GM18507 (cell line): ENCODE data around the gene MAP2K2.
"Not testable (repeated sequence)": the region's sequence is repeated elsewhere in the genome, so short reads cannot be mapped to it uniquely, and the experiment has no call there.

Source experiments
- DNase-seq: peaks from one replicate; pipeline ENCODE4 v3.0.0; 2011; ENCODE audit warnings: low read depth; ENCODE audit not compliant: insufficient read length; ENCODE audit errors: extremely low spot score
- FAIRE-seq: peaks from 2 replicates; lab custom pipeline; 2011; peaks lifted over from hg19 to GRCh38; lab: Jason Lieb, UNC

MAP2K2 gene

DNA sequence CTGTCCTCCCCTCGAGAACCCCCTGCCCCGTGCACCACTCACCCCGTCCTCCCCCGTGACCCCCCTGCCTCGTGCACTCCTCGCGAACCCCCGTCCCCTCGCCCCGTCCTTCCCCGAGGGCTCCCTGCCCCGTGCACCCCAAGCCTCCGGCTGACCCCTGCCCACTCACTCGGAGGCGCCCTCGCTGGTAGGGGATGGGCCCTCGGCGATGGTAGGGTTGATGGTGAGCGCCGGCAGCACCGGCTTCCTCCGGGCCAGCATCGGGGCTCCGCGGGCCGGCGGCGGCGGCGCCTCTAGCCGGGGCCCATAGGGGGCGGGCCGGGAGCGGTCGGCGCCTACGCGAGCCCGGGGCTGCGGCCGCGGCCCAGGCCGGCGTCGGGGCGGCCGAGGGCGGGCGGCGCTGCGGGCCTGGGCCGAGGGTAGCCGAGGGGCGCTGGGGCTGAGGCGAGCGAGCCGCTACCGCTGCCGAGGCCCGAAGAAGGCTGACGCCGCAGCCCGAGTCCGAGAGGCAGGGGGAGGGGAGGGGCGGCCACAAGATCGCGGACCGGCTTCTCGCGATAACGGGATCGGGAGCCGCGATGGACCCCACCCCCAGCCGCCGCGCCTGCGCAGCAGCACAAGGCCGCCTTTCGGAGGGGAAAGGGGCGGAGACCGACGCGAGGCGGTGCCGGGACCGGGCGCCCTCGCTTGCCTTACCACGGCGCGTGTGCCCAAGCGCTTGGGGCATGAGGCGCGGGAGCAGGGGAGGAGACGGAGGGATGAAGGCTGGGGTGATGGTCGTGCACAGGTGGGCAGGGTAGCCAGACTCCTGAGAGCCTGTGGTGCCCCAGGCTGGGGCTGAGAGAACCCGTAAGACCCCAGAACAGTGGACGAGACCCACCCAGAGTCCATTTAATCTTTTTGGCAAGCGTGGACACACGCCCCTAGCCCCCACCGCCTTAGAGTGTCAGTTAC lies at the start of gene MAP2K2:
MAP2K2 (minus strand) TSS at position 508 of the 954 bp plus-strand sequence; CDS start at position 261, 247 bp downstream.
- FAIRE-seq (peak; percentile 91), DNase-seq (peak; percentile 93)

DNA sequence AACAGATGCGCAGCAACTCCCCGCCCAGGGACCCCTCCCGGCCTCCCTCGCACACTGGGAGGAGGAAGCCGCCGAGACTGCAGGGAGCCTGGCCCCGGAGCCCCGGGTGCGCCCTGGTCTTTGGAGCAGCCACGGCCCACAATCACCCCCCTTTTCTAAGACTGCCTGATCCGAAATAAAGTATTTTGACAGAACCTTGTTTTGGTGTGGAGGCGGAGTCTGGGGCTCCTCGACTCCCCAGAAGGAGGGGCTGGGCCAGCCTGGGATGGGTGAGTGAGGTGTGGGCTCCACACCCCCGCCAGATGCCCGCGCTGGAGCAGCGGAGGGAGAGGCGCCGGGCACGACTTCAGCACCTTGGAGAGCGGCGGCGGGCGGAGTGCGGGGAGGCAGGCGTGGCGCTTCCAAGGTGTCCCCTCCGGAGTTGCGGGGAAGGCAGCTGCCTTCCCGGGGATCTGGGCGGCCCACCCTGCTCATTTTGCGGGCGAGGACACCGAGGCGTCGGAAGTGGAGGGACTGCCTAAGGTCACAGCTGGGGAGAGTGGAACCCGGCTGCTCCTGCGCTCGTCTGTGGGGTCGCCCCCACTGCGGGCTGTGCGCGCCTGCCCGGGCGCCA lies 49.0 kb upstream of the MAP2K2 start:
- FAIRE-seq: no peak
- no peak for DNase-seq

DNA sequence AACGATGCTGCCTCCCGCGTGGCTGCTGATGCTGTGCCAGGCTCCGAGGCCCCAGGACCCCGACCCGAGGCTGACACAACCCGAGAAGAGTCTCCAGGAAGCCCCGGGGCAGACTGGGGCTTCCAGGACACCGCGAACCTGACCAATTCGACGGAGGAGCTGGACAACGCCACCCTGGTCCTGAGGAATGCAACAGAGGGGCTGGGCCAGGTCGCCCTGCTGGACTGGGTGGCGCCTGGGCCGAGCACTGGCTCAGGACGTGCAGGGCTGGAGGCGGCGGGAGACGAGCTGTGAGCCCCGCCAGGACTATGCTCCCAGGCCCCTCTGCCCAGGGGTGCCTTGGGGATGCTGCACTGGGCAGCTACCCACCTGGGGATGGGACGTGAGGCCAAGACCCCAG lies 47.8 kb upstream of the MAP2K2 start:
- no peak for FAIRE-seq

DNA sequence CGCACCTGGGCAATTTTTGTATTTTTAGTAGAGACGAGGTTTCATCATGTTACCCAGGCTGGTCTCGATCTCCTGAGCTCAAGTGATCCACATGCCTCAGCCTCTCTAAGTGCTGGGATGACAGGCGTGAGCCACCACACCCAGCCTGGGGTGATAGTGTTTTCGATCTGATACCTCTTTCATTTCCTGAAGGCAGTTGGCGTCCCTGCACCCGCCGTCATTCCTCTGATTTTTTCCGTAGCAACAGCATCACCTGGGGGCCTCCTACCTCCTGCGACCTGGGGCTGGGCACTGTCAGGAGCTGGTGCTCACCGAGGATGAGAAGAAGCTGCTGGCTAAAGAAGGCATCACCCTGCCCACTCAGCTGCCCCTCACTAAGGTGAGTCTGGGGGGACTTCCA lies 40.3 kb upstream of the MAP2K2 start:
- no peak for FAIRE-seq
- DNase-seq: no peak

More for the DNA sequence above, 47.8 kb upstream of the MAP2K2 start:
- no peak for DNase-seq

DNA sequence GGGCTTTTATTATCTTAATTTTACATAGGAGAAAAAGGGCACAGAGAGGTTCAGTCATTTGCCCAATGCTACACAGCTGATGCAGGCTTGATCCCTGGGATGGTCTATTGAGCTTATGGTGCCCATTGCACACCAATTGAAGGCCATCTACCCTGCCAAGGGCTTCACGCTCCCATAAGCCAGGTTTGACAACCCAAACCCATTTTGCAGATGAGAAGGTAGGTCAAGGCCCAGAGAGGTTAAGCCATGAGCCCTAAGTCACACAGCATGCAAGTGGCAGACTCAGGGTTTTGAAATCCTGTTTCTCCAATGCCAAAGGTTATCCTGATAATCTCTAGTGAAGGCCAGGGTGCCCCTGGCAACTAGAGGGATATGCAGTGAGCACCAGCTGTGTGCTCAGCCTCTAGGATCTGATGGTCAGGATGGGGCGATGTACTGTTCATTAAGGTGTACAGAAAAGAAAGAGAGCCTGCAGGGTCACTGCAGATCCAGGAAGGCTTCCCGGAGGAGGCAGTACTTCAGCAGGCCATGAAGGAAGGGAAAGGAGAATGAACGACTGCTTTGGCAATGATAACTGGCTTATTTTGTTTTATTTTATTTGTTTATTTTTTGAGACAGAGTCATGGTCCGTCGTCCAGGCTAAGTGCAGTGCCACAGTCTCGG lies 37.6 kb upstream of the MAP2K2 start:
- DNase-seq (no peak), FAIRE-seq (no peak)

DNA sequence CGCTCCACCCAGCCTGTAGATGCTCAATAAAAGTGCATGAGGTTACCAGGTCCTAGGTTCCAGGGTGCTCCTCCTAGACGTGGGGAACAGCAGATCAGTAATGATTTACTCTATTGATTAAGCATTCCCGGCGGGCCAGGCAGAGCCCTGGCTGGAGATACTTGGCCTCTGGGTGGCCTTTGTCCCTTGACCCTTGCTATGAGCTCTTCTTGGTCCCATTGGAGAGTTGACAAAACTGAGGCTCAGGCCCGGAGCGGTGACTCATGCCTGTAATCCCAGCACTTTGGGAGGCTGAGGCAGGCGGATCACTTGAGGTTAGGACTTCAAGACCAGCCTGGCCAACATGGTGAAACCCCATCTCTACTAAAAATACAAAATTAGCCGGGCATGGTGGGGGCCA lies 34.0 kb upstream of the MAP2K2 start:
- FAIRE-seq, DNase-seq: not testable (repeated sequence)

DNA sequence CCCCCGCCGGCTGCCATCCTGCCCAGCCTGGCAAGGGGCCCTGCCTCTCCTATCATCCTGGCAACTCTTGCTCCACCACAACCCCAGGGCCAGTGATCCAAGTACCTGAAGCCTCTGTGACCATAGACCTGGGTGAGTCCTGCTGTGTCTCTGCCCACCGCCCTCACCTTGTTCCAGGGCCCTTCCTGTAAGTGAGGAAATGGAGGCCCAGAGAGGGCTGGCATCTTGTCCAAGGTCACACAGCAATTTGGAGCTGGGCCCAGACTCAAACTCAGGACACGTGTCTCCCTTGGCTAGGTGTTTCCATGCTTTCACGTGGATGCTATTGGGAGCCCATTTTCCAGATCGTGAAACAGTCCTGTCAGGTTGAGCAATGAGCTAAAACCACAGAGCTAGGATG lies 33.2 kb upstream of the MAP2K2 start:
- DNase-seq: no peak
- no peak for FAIRE-seq

DNA sequence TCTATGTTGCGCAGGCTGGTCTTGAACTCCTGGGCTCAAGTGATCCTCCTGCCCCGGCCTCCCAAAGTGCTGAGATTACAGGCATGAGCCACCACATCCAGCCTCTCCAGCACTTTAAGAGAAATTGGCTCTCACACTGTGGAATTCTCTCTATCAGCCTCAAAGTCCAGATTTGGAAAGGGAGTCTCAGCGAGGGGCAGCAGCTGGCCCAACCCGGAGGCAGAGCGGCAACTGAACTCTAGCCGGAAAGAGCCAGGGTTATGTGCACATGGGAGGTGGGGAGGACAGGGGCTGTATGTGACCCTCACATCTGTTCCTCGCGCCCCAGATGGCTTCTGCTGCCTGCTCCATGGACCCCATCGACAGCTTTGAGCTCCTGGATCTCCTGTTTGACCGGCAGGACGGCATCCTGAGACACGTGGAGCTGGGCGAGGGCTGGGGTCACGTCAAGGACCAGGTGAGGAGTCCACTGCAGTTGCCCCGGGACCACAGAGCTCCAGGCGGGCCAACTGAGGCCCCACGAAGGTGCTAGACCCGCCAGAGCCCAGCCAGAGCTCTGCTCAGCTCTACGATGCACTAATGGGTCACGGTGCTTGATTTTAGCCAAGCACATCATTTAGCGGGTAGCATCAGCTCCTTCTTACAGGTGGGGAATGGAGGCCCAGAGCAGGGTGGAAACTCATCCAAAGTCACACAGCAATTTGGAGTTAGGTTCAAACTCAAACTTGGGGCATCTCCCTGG lies 30.8 kb upstream of the MAP2K2 start:
- FAIRE-seq (no peak), DNase-seq (no peak)

DNA sequence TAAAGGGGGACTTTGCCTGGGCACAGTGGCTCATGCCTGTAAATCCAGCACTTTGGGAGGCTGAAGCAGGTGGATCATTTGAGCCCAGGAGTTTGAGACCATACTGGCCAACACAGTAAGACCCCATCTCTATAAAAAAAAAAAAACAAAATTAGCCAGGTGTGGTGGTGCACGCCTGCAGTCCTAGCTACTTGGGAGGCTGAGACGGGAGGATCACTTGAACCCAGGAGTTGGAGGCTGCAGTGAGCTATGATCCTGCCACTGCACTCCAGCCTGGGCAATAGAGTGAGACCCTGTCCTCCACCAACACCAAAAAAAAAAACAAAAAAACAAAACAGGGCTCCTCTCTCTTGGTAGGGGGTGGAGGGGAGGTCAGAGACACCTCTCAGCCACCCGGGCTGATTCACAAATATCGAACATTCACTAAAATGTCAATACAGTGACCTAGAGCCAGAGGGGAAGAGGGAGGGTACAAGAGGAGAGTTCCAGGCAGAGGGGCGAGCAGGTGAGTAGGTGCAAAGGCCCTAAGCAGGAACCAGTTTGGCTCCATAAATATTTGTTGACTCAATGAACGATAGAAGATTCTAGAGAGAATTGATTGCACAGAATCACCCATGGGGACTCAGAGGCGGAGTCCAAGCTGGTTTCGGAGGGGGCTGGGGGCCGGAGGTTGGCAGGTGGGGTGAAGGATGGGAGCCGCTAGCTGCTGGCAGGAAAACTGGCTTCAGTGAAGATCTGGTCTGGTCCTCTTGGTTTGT lies 28.5 kb upstream of the MAP2K2 start:
- DNase-seq: no peak
- FAIRE-seq: no peak

DNA sequence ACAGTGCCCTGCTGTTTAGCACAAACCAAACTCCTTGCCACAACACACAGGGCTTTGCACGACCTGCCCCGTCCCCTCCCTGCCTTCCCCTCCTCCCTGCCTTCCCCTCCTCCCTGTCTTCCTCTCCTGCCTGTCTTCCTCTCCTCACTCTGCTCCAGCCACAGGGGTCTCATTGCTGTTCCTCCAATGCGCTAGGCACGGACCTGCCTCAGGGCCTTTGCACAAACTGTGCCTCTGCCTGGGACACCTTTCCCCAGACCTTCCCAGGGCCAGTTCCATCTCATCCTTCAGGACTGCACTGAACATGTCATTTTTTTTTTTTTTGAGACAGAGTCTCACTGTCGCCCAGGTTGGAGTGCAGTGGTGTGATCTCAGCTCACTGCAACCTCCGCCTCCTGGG lies 27.7 kb upstream of the MAP2K2 start:
- DNase-seq (no peak), FAIRE-seq (no peak)

DNA sequence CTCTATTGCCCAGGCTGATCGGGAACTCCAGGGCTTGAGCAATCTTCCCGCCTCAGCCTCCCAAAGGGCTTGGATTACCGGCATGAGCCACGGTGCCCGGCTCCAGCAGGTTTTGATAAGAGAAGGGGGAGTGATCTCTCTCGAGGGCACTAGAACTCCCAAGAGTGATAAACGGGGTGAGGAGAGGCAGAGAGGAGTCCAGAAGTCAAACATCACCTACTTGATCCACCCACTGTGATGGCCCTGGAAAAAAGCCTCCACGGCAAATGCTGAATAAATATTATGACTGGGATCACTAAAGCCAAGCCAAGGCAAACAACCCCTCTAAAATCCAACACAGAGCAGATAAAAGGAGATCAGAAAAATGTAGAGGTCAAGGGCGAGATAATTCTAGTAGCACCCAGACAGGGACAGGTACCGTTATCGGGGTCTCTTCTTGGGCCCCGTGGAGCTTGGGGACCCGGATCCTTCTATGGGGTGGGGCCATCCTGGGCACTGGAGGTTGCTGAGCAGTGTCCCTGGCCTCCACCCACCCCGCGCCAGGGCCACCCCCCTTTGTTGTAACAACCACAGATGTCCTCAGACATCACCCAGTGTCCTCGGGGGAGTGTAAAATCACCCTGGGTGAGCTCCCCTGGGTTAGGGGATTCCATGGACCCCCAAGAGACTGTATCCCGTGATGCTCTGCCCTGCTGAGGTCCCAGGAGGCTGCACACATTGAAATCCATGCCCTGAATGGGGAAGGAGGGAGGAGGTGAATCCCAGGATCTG lies 25.8 kb upstream of the MAP2K2 start:
- DNase-seq (no peak), FAIRE-seq (no peak)

DNA sequence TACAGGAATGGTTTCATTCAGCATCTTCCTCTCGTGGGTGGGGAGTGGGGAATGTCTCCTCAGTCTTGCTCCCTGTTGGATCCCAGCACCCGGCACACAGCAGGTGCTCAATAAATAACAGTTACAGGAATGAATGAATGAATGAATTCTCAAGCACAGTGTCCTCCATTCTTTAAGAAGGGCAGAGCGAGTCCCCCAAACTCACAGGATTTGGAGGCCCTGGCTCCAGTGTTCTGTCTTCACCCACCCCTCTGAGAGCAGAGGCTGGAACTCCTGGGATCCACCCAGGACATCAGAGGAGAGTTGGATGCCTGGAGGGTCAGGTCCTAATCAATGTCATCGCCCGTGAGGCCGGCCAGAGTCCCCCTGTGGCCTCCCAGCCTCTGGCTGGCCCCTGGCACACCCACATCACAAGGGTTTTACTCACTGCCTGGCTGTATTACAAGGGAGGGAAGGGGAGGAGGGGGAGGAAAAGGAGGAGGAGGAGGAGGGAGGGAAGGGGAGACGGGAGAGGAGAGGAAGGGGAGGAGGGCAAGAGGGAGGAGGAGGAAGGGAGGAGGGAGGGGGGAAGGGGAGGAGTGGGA lies 20.8 kb upstream of the MAP2K2 start:
- FAIRE-seq: no peak
- no peak for DNase-seq

DNA sequence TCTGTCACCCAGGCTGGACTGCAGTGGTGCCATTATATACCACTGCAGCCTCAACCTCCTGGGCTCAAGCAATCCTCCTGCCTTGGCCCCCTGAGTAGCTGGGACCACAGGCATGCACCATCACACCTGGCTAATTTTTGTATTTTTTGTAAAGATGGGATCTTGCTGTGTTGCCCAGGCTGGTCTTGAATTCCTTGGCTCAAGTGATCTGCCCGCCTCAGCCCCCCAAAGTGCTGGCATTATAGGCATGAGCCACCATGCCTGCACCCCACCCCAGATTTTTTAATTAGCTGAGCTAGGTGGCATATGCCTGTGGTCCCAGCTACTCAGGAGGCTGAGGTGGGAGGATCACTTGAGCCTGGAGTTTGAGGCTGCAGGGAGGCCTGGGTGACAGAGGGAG lies 19.0 kb upstream of the MAP2K2 start:
- not testable (repeated sequence) for DNase-seq, FAIRE-seq

DNA sequence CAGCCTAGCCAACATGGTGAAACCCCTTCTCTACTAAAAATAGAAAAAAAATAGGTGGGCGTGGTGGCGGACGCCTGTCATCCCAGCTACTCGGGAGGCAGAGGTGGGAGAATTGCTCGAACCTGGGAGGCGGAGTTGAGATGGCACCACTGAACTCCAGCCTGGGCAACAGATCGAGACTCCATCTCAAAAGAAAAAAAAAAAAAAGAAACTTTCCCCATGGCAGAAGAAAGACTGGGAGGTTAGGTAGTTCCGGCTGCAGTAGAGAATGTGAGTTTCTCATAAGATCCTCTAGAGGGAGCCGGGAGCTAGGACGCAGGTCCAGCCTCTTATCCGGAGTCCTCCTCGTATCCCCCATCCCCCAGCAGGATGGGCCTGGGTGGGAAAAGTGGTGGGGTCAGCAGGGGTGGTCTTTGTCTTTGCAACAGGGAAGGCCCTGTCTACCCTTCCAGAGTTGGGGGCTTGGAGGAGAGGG lies 16.4 kb upstream of the MAP2K2 start:
- FAIRE-seq (peak; percentile 78), DNase-seq (peak; percentile 58)

DNA sequence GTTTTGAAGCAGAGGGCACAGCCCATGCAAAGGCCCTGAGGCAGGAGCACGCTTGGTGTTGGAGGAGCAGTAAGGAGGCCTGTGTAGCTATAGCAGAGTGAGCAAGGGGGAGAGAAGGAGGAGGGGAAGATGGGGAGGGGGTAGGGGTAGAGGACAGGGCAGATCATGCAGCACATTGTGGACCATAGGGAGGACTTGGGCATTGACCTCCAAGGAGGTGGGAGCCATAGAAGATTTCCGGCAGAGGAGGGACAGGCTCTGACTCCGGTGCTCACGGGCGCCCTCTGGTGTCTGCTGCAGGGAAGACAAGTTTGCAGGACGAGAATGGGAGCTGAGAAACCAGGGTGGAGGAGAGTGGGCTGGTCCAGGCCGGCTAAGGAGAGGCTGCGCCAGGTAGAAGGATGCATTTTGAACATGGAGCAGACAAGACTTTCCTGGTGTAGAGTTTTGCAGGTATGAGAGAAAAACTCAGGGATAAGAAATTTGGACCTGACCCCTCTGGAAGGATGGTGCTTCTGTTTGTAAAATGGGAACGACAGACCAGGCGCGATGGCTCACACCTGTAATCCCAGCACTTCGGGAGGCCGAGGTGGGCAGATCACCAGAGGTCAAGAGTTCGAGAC lies 15.8 kb upstream of the MAP2K2 start:
- DNase-seq (peak; percentile 68), FAIRE-seq (peak; percentile 79)

DNA sequence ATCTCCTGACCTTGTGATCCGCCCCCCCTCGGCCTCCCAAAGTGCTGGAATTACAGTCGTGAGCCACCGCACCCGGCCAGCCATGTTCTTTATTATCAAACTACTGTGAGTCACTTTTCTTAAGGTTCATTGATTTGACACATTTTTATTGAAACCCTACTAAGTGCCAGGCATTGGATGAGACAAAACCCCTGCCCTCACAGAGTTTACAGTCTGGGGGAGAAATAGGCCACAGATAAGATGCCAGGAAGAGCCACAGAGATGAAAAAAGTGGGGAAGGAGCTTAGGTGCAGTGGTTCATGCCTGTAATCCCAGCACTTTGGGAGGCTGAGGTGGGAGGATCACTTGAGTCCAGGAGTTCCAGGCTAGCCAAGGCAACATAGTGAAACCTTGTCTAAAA lies 14.5 kb upstream of the MAP2K2 start:
- DNase-seq (no peak), FAIRE-seq (no peak)

DNA sequence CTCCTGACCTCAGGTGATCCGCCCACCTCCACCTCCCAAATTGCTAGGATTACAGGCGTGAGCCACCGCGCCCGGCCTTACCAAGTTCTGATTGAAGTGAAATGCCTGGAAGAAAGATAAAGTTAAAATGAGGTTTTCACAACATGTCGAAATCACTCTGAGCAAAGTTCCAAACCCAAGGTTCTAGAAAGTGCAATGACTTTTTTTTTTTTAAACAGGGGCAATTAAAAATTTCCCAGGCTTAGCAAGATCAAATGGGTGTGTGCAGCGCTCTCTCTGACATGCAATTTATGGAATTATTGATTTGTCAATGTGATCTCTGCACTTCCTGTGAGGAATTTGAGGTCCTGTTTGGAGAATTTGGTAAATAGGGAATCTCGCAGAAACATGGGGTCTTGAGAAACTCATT lies 12.8 kb upstream of the MAP2K2 start:
- no peak for DNase-seq
- no peak for FAIRE-seq
